22Rv1 (cell line): ENCODE measurements around the gene F10.

Experiments used
- CTCF ChIP-seq: fragments of 450-650 bp; IDR thresholded peaks from 2 replicates; pipeline ENCODE4 v1.5.1; 2017; ENCODE audit warnings: mild to moderate bottlenecking
- ZFX ChIP-seq: fragments of 450-650 bp; IDR thresholded peaks from 2 replicates; pipeline ENCODE4 v1.6.1; 2017; ENCODE audit warnings: antibody characterized with exemption, borderline replicate concordance

GRCh38 chr13:113138792-113139551 lies 16.4 kb downstream of the F10 start:
- TF ChIP-seq CTCF (no peak), ZFX (no peak)
